Uterus (tissue), 4 donors: ENCODE data around the gene ARCN1. TPM values are rescaled to one million over a fixed set of nuclear protein-coding genes. Genes with fewer than 3 reads are reported as not detected.

Experiments
- DNase-seq, 2 donors: peaks; one replicate each; pipeline ENCODE4 v3.0.0-alpha.2; 2019 to 2020
- H3K27ac ChIP-seq, 2 donors: fragments of 200-600 bp; sonication (generic); 1 replicate in 1 of 2; 2 replicates in 1 of 2; pipeline ENCODE4 v1.5.1; 2016 to 2018
- H3K27me3 ChIP-seq, 2 donors: fragments of 200-600 bp; sonication (generic); one replicate each; pipeline ENCODE4 v1.5.1; 2018 to 2019; ENCODE audit warnings: control low read depth in 1 of 2
- H3K36me3 ChIP-seq, 2 donors: fragments of 200-600 bp; sonication (generic); one replicate each; pipeline ENCODE4 v1.5.1; 2019; ENCODE audit warnings: control low read depth in 1 of 2
- H3K4me1 ChIP-seq, 2 donors: fragments of 200-600 bp; sonication (generic); one replicate each; pipeline ENCODE4 v1.5.1; 2018 to 2019; ENCODE audit warnings: control low read depth in 1 of 2
- H3K4me3 ChIP-seq, 2 donors: fragments of 200-600 bp; sonication (generic); 1 replicate in 1 of 2; 2 replicates in 1 of 2; pipeline ENCODE4 v1.5.1; 2018 to 2019; ENCODE audit warnings: mild to moderate bottlenecking in 1 of 2
- H3K9me3 ChIP-seq, 2 donors: fragments of 200-600 bp; sonication (generic); one replicate each; pipeline ENCODE4 v1.5.1; 2019; ENCODE audit warnings: control low read depth in 1 of 2
- POLR2A ChIP-seq, 2 donors: fragments of 450-650 bp; IDR thresholded peaks; one replicate each; pipeline ENCODE4 v1.6.1; 2016; ENCODE audit warnings: antibody characterized with exemption in 2 of 2, mild to moderate bottlenecking in 1 of 2, moderate library complexity in 1 of 2
- intact Hi-C: fragments of 100-400 bp; cut with DNase I; formaldehyde crosslinking; loops from one replicate; pipeline ENCODE4 v1.15.1; 2023; ENCODE audit warnings: low total_unique reads
- total RNA-seq, 4 donors: library from RNA; depleted of rRNA in 3 of 4; stranded (reverse); fragments of >200 nt in 3 of 4; gene quantifications; one replicate each; pipeline versions ENCODE4 v1.1.0 to v1.2.4, GENCODE V29; 2014 to 2023
- TF ChIP-seq, protein P1 (sequence below), 4 experiments: fragments of 200-600 bp in 2 of 4; fragments of 450-650 bp in 2 of 4; sonication (generic) in 2 of 4; IDR thresholded peaks; one replicate each; pipeline ENCODE4 v1.5.1; 2016 to 2019; ENCODE audit warnings: antibody characterized with exemption in 4 of 4, mild to moderate bottlenecking in 2 of 4, moderate library complexity in 1 of 4
- donor health status: DM: yes; HTN: yes; CAD: no.

Gene ARCN1
- total RNA-seq, 4 donors from 2014 or later, result 55.3 to 154 (median 112) TPM

GRCh38 chr11:118627566-118627965, 55.4 kb downstream of the ARCN1 start:
- intact Hi-C loops, result no loop called here
- Histone ChIP-seq H3K9me3 (no peaks in the 10 kb centered on the region), H3K27me3 (no peaks in the 10 kb centered on the region), H3K27ac (no peak overlapping the region), H3K4me3 (no peak overlapping the region), H3K4me1 (peaks cover 0 to 9% of the 10 kb centered on the region in 2 donors), H3K36me3 (no peaks in the 10 kb centered on the region)
- DNase-seq, result no peak
- TF ChIP-seq, protein P1, sequence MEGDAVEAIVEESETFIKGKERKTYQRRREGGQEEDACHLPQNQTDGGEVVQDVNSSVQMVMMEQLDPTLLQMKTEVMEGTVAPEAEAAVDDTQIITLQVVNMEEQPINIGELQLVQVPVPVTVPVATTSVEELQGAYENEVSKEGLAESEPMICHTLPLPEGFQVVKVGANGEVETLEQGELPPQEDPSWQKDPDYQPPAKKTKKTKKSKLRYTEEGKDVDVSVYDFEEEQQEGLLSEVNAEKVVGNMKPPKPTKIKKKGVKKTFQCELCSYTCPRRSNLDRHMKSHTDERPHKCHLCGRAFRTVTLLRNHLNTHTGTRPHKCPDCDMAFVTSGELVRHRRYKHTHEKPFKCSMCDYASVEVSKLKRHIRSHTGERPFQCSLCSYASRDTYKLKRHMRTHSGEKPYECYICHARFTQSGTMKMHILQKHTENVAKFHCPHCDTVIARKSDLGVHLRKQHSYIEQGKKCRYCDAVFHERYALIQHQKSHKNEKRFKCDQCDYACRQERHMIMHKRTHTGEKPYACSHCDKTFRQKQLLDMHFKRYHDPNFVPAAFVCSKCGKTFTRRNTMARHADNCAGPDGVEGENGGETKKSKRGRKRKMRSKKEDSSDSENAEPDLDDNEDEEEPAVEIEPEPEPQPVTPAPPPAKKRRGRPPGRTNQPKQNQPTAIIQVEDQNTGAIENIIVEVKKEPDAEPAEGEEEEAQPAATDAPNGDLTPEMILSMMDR (IDR thresholded peaks at IDR 0.05), result no peak
- TF ChIP-seq POLR2A (IDR thresholded peaks at IDR 0.05), result no peak

DNA sequence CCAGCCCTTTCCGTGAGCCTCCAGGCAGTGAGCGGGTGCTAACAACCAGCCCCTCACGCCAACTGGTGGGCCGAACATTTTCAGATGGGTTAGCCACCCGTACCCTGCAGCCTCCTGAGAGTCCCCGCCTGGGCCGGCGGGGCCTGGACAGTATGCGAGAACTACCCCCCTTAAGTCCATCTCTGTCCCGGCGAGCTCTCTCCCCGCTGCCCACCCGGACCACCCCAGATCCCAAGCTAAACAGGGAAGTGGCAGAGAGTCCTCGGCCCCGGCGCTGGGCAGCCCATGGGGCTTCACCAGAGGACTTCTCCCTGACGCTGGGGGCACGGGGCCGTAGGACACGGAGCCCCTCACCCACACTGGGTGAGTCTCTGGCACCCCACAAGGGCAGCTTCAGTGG, 55.8 kb downstream of the ARCN1 start:
- intact Hi-C loops, result no loop called here
- Histone ChIP-seq H3K36me3 (no peaks in the 10 kb centered on the region), H3K27me3 (no peaks in the 10 kb centered on the region), H3K4me3 (no peak overlapping the region), H3K27ac (no peak overlapping the region), H3K4me1 (peaks cover 0 to 4% of the 10 kb centered on the region in 2 donors), H3K9me3 (no peaks in the 10 kb centered on the region)
- TF ChIP-seq, protein P1 (IDR thresholded peaks at IDR 0.05), result no peak
- TF ChIP-seq POLR2A (IDR thresholded peaks at IDR 0.05), result no peak
- DNase-seq, result no peak

GRCh38 chr11:118628432-118628831, 56.2 kb downstream of the ARCN1 start:
- TF ChIP-seq, protein P1 (IDR thresholded peaks at IDR 0.05), result no peak
- no peak for TF ChIP-seq POLR2A (IDR thresholded peaks at IDR 0.05)
- H3K9me3 ChIP-seq, result no peaks in the 10 kb centered on the region
- H3K4me3 ChIP-seq, result no peak overlapping the region
- no peak for DNase-seq
- H3K27me3 ChIP-seq, result no peaks in the 10 kb centered on the region
- intact Hi-C loops, result no loop called here
- no peak overlapping the region for H3K27ac ChIP-seq
- peaks cover under 1 to 3% of the 10 kb centered on the region in 2 donors for H3K4me1 ChIP-seq
- no peaks in the 10 kb centered on the region for H3K36me3 ChIP-seq

DNA sequence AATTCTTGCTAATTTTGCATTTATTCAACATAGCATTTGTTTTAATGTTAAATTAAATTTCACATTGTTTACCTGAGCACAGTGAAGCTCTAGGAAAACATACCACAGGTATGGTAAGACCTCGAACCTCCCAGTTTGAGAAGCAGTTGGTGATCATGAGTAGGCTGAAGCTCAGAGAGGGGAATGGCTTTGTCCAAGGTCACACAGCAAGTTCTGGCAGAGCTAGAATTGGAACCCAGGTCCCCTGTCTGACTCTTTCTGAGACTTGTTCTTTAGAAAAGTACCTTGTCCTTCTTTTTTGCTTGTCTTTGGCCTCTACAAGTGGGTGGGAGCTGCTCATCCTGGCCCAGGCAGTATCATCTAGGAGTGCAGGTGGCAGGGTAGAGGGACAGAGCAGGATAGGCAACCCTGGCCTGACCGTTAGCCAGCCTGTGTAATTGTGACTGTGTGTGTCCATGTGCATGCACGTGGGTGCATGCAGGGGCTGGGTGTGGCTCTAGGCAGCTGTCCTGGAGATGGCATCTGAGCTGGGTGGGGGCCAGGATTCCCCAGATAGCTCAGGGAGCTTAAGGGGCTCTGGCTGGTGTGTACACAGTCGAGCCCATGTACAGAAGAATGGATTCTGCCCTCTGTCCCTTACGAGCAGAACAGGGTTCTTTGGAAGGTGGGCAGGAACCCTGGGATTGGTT, 56.8 kb downstream of the ARCN1 start:
- TF ChIP-seq, protein P1 (IDR thresholded peaks at IDR 0.05), result no peak
- TF ChIP-seq POLR2A (IDR thresholded peaks at IDR 0.05), result no peak
- Histone ChIP-seq H3K4me1 (peaks cover 0 to 4% of the 10 kb centered on the region in 2 donors), H3K9me3 (no peaks in the 10 kb centered on the region), H3K27me3 (no peaks in the 10 kb centered on the region), H3K27ac (no peak overlapping the region), H3K36me3 (no peaks in the 10 kb centered on the region), H3K4me3 (no peak overlapping the region)
- DNase-seq, result no peak
- intact Hi-C loops, result no loop called here

- H3K4me3 ChIP-seq, result no peak overlapping the region
- no peaks in the 10 kb centered on the region for H3K9me3 ChIP-seq
- H3K36me3 ChIP-seq, result no peaks in the 10 kb centered on the region
- no peak overlapping the region for H3K27ac ChIP-seq
- H3K27me3 ChIP-seq, result no peaks in the 10 kb centered on the region
- peaks cover 0 to 4% of the 10 kb centered on the region in 2 donors for H3K4me1 ChIP-seq
- TF ChIP-seq, protein P1 (IDR thresholded peaks at IDR 0.05), result no peak
- TF ChIP-seq POLR2A (IDR thresholded peaks at IDR 0.05), result no peak
- no peak for DNase-seq
- intact Hi-C loops, result no loop called here
Observed at GRCh38 chr11:118629761-118630661, 57.8 kb downstream of the ARCN1 start.
